Prostate gland (tissue), 2 donors: ENCODE data around the gene FAM204A. TPM values are rescaled to one million over a fixed set of nuclear protein-coding genes. Genes with fewer than 3 reads are reported as not detected.

Experiments used
- DNase-seq: peaks from one replicate; pipeline ENCODE4 v3.0.0-alpha.2; 2019; ENCODE audit warnings: low spot score
- H3K27ac ChIP-seq, 2 donors: fragments of 200-600 bp; sonication (generic); 2 replicates each; pipeline ENCODE4 v1.5.1; 2017 to 2019
- H3K27me3 ChIP-seq: fragments of 200-600 bp; sonication (generic); replicated peaks from 2 replicates; pipeline ENCODE4 v1.5.1; 2019; ENCODE audit not compliant: insufficient read depth
- H3K36me3 ChIP-seq, 2 donors: fragments of 200-600 bp; sonication (generic); 1 replicate in 1 of 2; 2 replicates in 1 of 2; pipeline versions ENCODE4 v1.5.1 to v1.8.1; 2017 to 2019
- H3K4me1 ChIP-seq: fragments of 200-600 bp; sonication (generic); replicated peaks from 2 replicates; pipeline ENCODE4 v1.5.1; 2019
- H3K4me3 ChIP-seq, 2 donors: fragments of 200-600 bp; sonication (generic); 2 replicates each; pipeline ENCODE4 v1.5.1; 2017 to 2019
- H3K9me3 ChIP-seq: fragments of 200-600 bp; sonication (generic); 2 replicates; pipeline ENCODE4 v1.5.1; 2017
- CTCF ChIP-seq, 4 experiments: fragments of 200-600 bp in 2 of 4; fragments of 450-650 bp in 2 of 4; sonication (generic) in 2 of 4; IDR thresholded peaks; 1 replicate in 3 of 4; 2 replicates in 1 of 4; pipeline ENCODE4 v1.5.1; 2016 to 2019; ENCODE audit warnings: antibody characterized with exemption in 4 of 4, mild to moderate bottlenecking in 2 of 4, moderate library complexity in 2 of 4
- POLR2A ChIP-seq: fragments of 450-650 bp; IDR thresholded peaks from one replicate; pipeline ENCODE4 v1.6.1; 2016; ENCODE audit warnings: antibody characterized with exemption, mild to moderate bottlenecking
- POLR2AphosphoS5 ChIP-seq: sonication (generic); formaldehyde crosslinking; IDR thresholded peaks from one replicate; pipeline ENCODE4 v1.6.1; 2017; ENCODE audit warnings: antibody characterized with exemption
- WGBS: methylation state at CpG from one replicate; pipeline ENCODE4 v1.1.5; 2018; 5-methylcytosine and 5-hydroxymethylcytosine counted together
- intact Hi-C: fragments of 100-400 bp; cut with DNase I; formaldehyde crosslinking; loops from one replicate; pipeline ENCODE4 v1.14.2; 2022
- total RNA-seq, 2 donors: library from RNA; depleted of rRNA; stranded (reverse); fragments of >200 nt; gene quantifications; one replicate each; pipeline ENCODE4 v1.1.0, GENCODE V29; 2016

Gene FAM204A
- total RNA-seq, 2 donors from 2014 or later = 35.8 to 57.2 TPM

GRCh38 chr10:118276204-118276603 is 65.9 kb downstream of the FAM204A start:
- DNase-seq = no peak
- H3K9me3 ChIP-seq = no peaks in the 10 kb centered on the region
- no peaks in the 10 kb centered on the region for H3K27me3 ChIP-seq
- no peak overlapping the region for H3K4me3 ChIP-seq
- no peak for TF ChIP-seq CTCF (IDR thresholded peaks at IDR 0.05)
- no peak for TF ChIP-seq POLR2AphosphoS5
- TF ChIP-seq POLR2A = no peak
- no peaks in the 10 kb centered on the region for H3K4me1 ChIP-seq
- intact Hi-C loops = loop anchor here (10.0 kb wide), 1 partner anchor 139 kb away; no protein-coding TSS in a partner anchor
- H3K36me3 ChIP-seq = no peaks in the 10 kb centered on the region
- H3K27ac ChIP-seq = no peak overlapping the region

- no peak for DNase-seq
- 87% methylated on average over 1 of the region's 1 CpG for WGBS
- no peak overlapping the region for H3K27ac ChIP-seq
- no peaks in the 10 kb centered on the region for H3K27me3 ChIP-seq
- intact Hi-C loops = loop anchor here (10.0 kb wide), 1 partner anchor 141 kb away; no protein-coding TSS in a partner anchor
- H3K4me3 ChIP-seq = no peak overlapping the region
- H3K36me3 ChIP-seq = no peaks in the 10 kb centered on the region
- H3K4me1 ChIP-seq = no peaks in the 10 kb centered on the region
- H3K9me3 ChIP-seq = no peaks in the 10 kb centered on the region
- TF ChIP-seq CTCF (IDR thresholded peaks at IDR 0.05) (no peak), POLR2AphosphoS5 (no peak), POLR2A (no peak)
These were observed 68.5 kb downstream of the FAM204A start for GRCh38 chr10:118273662-118274061.

GRCh38 chr10:118272767-118273166 is 69.4 kb downstream of the FAM204A start:
- Histone ChIP-seq H3K4me1 (no peaks in the 10 kb centered on the region), H3K9me3 (no peaks in the 10 kb centered on the region), H3K27me3 (no peaks in the 10 kb centered on the region), H3K36me3 (no peaks in the 10 kb centered on the region), H3K4me3 (no peak overlapping the region), H3K27ac (no peak overlapping the region)
- 73% methylated on average over 4 of the region's 4 CpGs for WGBS
- intact Hi-C loops = loop anchor here (10.0 kb wide), 1 partner anchor 142 kb away; no protein-coding TSS in a partner anchor
- no peak for DNase-seq
- TF ChIP-seq POLR2A = no peak

- H3K27me3 ChIP-seq = no peaks in the 10 kb centered on the region
- H3K36me3 ChIP-seq = no peaks in the 10 kb centered on the region
- H3K9me3 ChIP-seq = no peaks in the 10 kb centered on the region
- TF ChIP-seq POLR2A (no peak), POLR2AphosphoS5 (no peak), CTCF (IDR thresholded peaks at IDR 0.05) (no peak)
- intact Hi-C loops = loop anchor here (10.0 kb wide), 1 partner anchor 143 kb away; no protein-coding TSS in a partner anchor
- H3K27ac ChIP-seq = no peak overlapping the region
- H3K4me1 ChIP-seq = no peaks in the 10 kb centered on the region
- no peak overlapping the region for H3K4me3 ChIP-seq
- 10% methylated on average over 16 of the region's 16 CpGs for WGBS
- DNase-seq = no peak
These were observed 69.9 kb downstream of the FAM204A start for GRCh38 chr10:118272149-118272721.

GRCh38 chr10:118271671-118272070 is 70.5 kb downstream of the FAM204A start:
- Histone ChIP-seq H3K4me1 (no peaks in the 10 kb centered on the region), H3K36me3 (no peaks in the 10 kb centered on the region), H3K27me3 (no peaks in the 10 kb centered on the region), H3K4me3 (no peak overlapping the region), H3K9me3 (no peaks in the 10 kb centered on the region), H3K27ac (no peak overlapping the region)
- 22% methylated on average over 5 of the region's 5 CpGs for WGBS
- intact Hi-C loops = loop anchor here (10.0 kb wide), 1 partner anchor 143 kb away; no protein-coding TSS in a partner anchor
- no peak for DNase-seq
- TF ChIP-seq POLR2A = no peak
- TF ChIP-seq POLR2AphosphoS5 = no peak
- no peak for TF ChIP-seq CTCF (IDR thresholded peaks at IDR 0.05)
